ENCODE measurements around the gene PKD1L1. TPM values are rescaled to one million over a fixed set of nuclear protein-coding genes. Genes with fewer than 3 reads are reported as not detected.
A peak's percentile ranks its signal among the peaks of the same experiment; 100 is the strongest.
"Not testable (repeated sequence)": the region's sequence is repeated elsewhere in the genome, so short reads cannot be mapped to it uniquely, and the experiment has no call there.

The PKD1L1 gene
- total RNA-seq, 1 donor from 2014 or later, result under 0.01 TPM

DNA sequence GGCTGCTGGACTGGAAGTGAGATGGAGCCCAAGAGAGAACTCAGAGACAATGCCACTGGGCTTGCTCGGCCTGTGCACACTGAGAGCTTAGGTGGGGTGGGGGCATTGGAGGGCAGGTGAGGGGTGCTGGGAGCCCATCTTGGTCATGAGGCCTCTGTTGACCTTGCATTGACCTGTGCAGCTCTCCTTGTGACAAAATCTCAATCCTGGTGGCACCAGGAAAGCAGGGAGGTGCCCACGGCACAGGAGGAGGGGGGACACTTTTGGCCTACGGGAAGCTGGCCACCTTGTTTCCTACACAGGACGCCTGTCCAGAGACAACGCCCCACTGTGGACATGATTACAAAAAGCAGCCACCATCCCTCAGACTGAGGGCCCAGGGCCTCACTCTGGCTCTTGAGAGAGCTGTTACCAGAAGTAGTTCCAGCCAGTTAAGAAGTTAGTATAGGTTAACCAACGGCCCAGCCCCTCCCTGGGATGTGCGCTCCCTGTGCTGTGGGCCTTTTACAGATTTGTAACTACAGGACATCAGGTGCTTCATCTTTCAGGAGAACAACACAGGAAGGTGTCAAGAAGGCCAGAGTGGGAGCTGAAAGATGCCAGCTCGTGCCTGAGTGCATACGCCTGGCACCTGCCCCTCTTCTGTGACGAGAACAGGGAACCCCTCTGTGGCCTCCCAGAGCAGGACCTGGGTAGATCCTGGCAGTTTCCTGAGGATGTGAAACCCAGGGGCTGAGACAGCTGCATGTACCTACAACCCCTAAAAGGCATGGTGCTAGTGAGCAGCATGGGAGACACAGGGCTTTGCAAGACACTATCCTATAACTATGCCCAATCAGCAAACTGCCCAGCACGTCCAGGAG lies 10.3 kb downstream of the PKD1L1 start:
- DNase-seq (ENCODE audit: low spot score), result no peak

DNA sequence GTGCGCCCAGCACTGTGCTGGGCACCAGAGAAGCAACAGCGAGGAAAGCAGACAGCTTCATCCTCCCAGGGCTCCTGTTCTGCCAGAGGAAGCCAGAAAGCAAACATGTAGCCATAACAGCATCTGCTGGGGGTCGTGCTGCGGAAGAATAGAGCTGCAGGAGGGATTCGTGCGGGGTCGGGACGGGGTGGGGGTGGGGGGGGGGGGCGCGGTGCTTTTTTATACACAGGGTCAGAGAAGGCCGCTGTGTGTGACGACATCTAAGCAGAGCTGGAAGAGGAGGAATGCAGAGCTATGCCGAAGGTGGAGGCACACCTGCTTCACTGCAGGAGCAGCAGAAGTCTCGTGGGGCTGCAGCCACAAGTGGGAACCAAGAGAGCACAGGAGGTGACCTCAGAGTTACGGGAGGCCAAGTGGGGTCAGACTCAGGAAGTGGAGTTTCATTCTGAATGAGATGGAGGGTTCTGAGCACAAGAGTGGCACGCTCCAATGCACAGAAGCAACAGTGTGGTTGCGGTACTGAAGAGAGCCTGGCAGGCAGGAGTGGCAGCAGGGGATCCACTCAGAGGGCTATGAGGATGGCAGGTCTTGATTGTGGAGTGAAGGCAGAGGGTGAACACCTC lies 11.1 kb downstream of the PKD1L1 start:
- no peak for DNase-seq (ENCODE audit: low spot score)

DNA sequence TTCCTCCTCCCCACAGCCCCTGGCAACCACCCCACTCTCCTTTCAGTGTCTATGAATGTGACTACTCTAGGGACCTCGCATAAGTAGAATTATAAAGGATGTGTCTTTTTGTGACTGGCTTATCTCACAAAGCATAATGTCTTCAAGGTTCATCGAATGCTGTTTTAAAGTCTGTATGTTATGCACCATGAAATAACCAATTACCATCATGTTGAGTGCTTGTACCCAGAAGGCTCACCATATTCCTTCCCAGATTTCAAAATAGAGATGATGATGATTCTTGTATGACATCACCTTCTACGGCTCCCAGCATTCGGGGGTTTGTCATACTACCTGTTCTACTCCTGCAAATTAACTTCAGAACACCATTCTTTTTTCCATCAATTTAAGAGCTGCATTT lies 11.9 kb downstream of the PKD1L1 start:
- DNase-seq (ENCODE audit: low spot score), result peak; percentile 38

DNA sequence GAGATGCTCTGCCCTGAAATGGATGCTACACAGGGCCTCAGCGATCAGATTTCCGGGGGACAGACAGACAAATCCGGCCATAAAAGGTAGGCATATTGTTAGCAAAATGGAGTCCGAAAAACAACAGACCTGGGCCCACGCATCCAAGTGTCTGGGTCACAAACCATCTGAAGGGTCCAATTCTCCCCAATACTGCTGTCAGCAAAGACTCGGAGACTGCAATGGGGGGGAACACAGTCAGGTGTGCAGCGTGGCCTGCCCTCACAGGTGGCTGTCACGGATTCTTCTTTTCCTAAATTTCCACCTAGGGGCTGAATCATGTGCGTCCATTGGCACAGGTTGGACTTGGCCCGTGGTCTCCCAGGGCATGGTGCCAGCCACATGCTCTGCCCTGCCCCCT lies 12.9 kb downstream of the PKD1L1 start:
- DNase-seq (ENCODE audit: low spot score), result no peak

DNA sequence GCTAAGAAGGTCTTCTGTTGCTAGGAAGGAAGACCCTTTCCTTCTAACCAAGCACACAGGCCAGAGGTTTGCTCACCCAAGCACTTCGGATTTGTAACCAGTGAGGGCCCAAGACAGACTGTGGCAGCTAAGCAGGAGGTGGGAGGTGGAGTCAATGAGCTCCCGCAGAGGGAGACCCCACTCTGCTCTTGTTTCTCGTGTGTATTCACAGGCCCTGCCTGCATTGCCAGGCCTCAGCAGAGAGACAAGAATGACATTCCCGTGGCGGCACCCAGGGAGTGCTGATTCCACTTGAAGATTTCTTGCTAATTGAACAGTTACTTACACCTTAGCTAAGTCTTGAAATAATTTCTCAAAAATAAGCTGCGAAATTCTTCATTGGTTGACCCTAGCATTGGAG lies 13.4 kb downstream of the PKD1L1 start:
- DNase-seq (ENCODE audit: low spot score), result no peak

DNA sequence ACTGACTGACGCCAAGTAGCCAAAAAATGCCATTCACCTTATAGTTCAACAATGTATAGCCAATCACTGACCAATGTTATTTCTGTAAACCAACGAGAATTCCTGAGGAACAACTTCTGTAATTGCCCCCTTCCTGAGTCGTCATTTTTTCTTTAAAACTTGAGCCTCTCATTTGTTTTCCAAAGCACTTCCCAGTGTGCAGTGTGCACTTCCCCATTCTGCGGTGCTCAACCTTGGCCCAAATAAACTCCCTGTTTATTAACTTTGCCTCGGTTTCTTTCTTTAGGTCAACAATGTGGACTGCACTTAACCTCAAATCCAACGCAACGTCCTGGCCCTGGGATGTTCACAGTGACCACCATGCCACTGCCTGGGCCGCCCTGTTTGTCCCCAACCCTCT lies 15.1 kb downstream of the PKD1L1 start:
- DNase-seq (ENCODE audit: low spot score), result no peak

DNA sequence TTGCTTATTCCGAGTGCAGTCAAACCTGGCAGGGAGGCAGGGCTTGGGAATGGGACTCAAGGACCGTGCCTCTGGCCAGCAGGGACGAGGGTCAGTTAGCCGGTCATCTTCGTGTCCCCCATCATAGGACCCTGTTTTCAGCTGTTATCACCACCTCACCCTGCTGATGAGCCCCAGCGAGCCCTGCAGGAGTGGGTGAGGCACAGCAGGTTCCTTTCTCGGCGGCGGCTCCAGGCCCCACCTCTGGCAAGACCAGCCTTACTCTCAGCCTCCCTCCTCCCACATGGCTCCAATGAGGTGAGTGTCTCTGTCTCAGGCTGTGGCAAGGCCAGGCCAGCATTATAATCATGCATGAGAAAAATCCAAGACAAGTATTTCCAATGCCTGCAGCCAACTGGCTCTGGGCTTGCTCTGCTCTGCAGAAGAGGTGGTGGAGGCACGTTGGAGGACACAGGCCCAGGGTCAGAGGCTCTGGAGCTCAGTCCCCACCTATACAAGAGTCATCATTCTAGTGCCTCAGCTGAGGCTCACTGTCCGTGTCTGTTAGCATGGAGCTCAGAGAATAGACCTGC lies 15.7 kb downstream of the PKD1L1 start:
- DNase-seq (ENCODE audit: low spot score), result no peak

DNA sequence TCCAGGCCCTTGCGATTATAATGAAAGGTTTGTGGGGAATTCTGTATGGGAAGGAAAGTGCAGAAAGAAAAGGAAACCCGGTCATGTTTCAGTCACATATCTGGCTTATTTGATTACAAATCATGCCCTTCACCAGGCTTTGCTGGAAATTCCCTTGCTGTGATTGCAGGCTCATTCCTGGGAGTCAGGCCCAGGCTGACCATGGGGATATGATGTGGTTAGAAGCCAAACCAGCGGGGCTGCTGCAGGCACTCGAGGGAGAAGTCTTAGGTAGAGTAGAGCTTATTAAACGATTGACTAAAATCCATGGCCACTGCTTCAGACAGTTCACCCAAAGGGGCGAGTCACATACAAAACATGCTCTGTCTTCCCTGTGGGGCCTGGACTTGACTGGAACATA lies 16.2 kb downstream of the PKD1L1 start:
- peak; percentile 43 for DNase-seq (ENCODE audit: low spot score)

DNA sequence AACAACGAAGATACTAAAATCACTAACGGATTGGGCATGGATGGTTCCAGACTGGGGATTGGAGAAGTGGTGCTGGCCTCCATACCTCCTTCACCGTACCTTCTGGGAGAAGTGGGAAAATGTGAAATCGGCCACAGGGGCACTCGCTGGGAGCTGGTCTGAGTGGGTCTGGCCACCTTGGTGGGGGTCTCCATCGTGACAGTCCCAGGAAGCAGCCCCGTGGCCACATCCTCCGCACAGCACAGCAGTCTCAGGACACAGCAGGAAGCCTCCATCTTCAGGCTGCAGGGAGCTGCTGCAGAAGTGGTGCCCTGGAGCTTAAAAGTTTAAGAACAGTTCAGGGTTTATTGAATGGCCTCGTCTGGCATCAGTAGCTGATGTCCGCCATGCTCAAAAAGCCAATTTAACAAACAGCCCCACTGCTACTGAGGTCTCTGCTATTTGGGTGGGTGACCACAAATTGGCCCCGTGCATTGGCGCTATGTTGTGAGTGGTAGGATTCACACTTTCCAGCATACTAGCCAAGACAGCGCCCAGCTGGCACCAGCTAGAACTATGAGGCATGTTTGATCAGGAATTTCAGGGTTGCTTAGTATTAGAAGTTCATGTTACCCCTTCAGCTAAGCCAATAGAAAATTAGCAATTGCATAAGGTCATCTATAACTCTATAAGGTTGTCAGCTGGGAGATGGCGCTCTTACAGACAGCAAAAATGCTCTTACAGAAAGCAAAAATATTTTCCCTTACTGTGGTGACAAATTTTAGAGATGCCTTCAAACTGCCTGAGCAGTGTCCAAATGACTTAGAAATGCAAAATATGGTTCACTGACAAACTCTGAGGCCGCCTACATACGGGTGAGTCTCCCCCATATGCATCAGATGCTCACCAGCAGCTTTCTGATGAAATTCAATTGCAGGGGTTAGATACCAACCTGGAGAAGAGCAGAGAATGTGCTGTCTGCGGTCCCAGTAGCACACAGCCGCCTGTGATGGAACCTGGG lies 17.0 kb downstream of the PKD1L1 start:
- no peak for DNase-seq (ENCODE audit: low spot score)

DNA sequence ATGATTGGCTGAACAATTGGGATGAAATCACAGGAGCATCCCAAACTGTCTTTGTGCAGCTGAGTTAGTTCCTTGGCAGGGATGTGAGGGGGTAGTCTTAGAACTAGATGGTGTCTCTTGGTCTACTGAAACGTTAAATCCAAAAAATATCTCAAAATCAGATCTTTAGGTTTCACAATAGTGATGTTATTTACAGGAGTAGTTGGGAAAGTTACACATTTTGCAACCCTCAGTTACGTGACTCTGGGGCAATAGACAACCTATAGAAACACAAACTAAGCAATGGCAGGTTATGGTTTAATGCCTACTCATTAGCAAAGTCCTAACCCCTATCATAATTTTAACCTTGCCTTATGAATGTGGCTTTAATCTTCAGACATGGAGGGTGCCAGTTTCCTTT lies 24.0 kb downstream of the PKD1L1 start:
- DNase-seq (ENCODE audit: low spot score), result no peak

DNA sequence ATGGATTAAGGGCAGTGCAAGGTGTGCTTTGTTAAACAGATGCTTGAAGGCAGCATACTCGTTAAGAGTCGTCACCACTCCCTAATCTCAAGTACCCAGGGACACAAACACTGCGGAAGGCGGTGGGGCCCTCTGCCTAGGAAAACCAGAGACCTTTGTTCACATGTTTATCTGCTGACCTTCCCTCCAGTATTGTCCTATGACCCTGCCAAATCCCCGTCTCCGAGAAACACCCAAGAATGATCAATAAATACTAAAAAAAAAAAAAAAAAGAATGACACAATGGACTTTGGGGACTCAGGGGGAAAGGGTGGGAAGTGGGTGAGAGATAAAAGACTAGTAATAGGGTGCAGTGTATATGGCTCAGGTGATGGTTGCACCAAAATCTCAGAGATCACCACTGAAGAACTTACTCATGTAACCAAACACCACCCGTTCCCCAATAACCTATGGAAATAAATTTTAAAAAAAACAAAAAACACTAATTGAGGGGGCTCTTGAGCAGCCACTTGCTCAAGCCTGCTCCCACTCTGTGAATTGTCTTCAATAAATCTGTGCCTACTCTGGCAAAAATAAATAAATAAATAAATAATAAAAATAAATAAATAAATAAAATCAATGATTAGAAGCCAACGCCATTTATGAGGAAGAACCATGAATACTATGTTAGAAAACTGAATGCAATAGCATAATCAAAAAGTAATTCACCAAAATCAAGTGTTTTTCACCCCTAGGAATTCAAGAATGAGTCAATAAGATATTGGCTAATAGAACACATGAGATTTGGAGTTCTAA lies 25.0 kb downstream of the PKD1L1 start:
- not testable (repeated sequence) for DNase-seq (ENCODE audit: low spot score)

DNA sequence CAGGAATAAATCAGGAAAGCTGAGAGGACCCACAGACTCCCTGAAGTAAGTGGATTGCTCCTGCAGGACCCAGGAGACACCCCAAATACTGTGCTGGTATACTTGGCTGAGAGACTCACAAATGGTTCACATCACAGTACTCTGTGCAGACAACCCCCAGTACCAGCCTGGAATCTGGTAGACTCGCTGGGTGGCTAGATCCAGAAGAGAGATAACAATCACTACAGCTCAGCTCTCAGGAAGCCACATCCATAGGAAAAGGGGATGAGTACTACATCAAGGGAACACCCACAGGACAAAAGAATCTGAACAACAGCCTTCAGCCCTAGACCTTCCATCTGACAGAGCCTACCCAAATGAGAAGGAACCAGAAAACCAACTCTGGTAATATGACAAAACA lies 31.8 kb downstream of the PKD1L1 start:
- not testable (repeated sequence) for DNase-seq (ENCODE audit: low spot score)

DNA sequence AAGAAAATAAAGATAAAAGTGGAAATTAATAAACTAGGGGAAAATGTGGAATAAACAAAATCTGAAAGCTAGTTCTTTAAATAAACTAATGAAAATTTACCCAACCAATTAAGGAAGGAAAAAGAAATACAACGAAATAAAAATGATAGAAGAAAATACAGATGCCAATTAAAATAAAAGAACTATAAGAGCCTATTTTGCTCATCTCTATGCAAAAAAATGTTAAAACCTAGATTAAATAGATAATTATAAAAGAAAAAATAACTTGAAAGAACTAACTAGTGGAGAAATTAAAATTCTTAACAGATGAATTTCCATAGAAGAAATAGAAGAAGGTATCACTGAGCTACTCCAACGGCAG lies 32.7 kb downstream of the PKD1L1 start:
- no peak for DNase-seq (ENCODE audit: low spot score)

DNA sequence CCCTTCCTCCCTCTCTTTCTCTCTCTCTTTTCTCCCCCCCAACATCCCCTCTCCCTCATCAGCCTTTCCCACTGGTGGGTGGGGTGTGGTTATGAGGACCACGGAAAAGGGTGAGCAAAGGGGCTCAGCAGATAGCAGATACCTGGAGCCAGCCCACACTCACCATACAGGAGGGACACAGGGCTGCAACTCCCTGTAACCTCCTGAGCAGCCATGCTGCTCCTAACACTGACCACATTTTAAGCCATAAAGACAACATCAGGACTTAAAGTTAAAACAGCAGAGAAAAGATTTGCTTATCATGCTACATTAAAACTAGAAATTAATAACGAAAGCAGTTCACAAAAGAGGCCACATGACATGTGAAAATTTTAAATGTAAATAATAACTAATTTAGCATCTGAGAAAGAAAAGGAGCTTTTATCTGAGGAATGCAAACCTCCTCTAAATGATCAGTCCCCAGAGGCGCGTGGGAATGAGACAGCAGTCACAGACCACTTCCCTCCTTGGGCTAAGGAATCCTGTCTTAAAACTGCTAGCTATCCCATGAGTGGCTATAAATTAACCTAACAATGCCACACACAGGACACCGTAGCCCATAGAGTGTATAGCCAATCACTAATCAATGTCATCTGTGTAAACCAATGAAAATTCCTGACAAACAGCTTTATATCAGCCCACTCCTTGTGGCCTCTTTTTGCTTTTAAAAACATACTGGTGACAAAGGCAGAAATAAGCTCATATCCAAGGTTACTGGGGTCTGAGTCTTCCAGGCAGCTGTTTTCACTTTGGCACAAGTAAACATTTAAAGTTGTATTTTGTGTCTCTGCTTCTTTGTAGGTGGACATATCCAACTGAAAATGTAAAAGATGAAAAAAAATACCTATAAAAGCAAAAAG lies 33.3 kb downstream of the PKD1L1 start:
- no peak for DNase-seq (ENCODE audit: low spot score)

DNA sequence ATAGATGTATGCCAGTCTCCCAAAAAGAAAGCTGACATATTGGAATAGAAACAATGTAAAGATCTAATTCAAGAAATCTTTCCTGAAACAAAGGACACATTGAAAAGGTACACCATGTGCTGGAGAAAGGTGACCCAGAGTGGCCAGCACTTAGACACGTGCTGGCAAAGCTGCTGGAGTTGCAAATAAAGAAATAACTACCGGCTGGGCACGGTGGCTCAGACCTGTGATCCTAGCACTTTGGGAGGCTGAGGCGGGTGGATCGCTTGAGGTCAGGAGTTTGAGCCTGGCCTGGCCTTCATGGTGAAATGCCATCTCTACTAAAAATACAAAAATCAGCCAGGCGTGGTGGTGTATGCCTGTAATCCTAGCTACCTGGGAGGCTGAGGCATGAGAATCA lies 35.9 kb downstream of the PKD1L1 start:
- no peak for DNase-seq (ENCODE audit: low spot score)

DNA sequence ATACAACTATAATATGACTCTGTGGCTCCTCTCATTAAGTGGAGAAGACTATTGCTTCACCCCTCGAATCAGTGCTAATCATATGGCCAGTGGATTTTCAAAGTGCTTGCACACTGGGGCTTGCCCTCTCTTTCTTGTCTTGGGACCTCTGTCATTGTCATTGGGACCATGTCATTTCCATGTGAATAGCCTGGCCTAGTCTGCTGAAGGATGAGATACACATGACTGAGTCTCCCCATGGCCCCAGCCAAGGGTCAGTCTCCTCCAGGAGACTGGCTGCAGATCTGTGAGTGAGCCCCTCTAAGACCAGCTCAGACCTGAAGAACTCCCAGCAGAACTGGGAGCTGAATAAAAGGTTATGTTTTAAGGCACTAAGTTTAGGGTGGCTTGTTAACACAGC lies 39.5 kb downstream of the PKD1L1 start:
- no peak for DNase-seq (ENCODE audit: low spot score)

DNA sequence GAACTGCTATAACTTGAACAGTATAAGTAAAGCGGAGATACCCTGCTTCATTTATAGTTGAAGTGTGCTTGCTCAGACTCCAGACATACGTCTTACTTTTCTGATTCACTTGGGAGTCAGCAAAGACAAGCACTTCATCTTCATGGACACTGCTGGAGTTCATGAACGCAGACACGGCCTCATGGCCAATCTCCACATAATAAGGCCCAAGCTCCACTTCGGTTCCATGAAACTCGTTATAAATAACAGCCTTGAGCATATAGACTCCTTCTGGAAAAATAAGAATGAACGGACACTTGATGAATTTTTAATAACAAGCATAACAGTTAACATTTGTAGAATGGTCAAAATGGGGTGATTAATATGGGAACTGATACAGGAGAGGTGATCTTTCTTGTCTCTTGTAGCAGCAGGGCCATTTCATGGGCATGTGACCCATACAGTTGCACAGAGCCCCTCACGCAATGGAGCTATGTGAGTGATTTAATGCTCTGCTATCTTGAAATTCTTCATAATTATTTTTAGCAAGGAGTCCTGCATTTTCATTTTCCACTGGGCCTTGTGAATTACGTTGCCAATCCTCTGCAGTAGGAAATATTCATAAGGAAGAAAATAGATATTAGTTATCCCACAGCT lies 40.2 kb downstream of the PKD1L1 start:
- peak; percentile 17 for DNase-seq (ENCODE audit: low spot score)

DNA sequence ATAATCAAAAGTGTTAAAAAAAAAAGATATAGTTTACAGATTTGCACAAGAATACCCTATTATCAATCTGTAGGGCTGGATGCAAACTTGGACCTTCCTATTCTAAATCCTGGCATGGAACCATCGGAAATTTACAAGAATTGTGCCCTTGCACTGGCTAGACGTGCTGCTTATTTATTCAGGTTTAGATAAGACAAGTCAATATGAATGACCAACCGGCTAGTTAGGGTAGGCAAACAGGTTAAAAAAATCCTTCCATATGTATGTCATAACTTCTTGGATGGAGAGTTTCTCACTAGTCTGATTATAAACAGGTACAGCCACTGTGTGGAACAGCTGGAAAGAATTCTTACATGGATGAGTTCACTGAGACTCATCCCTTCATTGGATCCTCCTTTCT lies 41.4 kb downstream of the PKD1L1 start:
- no peak for DNase-seq (ENCODE audit: low spot score)
